ENCODE data around the gene ZBTB21.
"Not testable (repeated sequence)": the region's sequence is repeated elsewhere in the genome, so short reads cannot be mapped to it uniquely, and the experiment has no call there.

The ZBTB21 gene

GRCh38 chr21:41970751-41971653 is 39.2 kb downstream of the ZBTB21 start:
- CTCF ChIA-PET, result no interaction called here
- Mint-ChIP-seq H3K36me3 (no peaks in the 10 kb centered on the region), H3K27ac (no peak overlapping the region), H3K27me3 (peaks cover 8% of the 10 kb centered on the region), H3K9me3 (peaks cover 4% of the 10 kb centered on the region), H3K4me1 (peaks cover 20% of the 10 kb centered on the region), H3K4me3 (no peak overlapping the region)
- no peak for DNase-seq

- CTCF ChIA-PET, result no interaction called here
- H3K4me3 Mint-ChIP-seq, result no peak overlapping the region
- no peak overlapping the region for H3K27ac Mint-ChIP-seq
- H3K27me3 Mint-ChIP-seq, result peaks cover 15% of the 10 kb centered on the region
- peaks cover 4% of the 10 kb centered on the region for H3K9me3 Mint-ChIP-seq
- H3K4me1 Mint-ChIP-seq, result peaks cover 18% of the 10 kb centered on the region
- DNase-seq, result no peak
- H3K36me3 Mint-ChIP-seq, result no peaks in the 10 kb centered on the region
These were observed 40.1 kb downstream of the ZBTB21 start for GRCh38 chr21:41970106-41970391.

- Mint-ChIP-seq H3K27me3 (peaks cover 35% of the 10 kb centered on the region), H3K27ac (no peak overlapping the region), H3K4me3 (no peak overlapping the region), H3K4me1 (no peaks in the 10 kb centered on the region), H3K36me3 (no peaks in the 10 kb centered on the region), H3K9me3 (peaks cover 1% of the 10 kb centered on the region)
- DNase-seq, result no peak
- CTCF ChIA-PET, result no interaction called here
These were observed 42.5 kb downstream of the ZBTB21 start for GRCh38 chr21:41967708-41968107.

GRCh38 chr21:41966872-41967621 is 43.1 kb downstream of the ZBTB21 start:
- Mint-ChIP-seq H3K36me3 (no peaks in the 10 kb centered on the region), H3K4me1 (no peaks in the 10 kb centered on the region), H3K27me3 (peaks cover 42% of the 10 kb centered on the region), H3K9me3 (no peaks in the 10 kb centered on the region), H3K4me3 (no peak overlapping the region), H3K27ac (no peak overlapping the region)
- no peak for DNase-seq
- CTCF ChIA-PET, result interaction anchor here (0.6 kb wide), 1 partner anchor 71 kb away, joined by 3 read pairs; no protein-coding TSS in a partner anchor

- Mint-ChIP-seq H3K4me3 (no peak overlapping the region), H3K27ac (no peak overlapping the region), H3K9me3 (no peaks in the 10 kb centered on the region), H3K27me3 (peaks cover 50% of the 10 kb centered on the region), H3K4me1 (peaks cover 3% of the 10 kb centered on the region), H3K36me3 (no peaks in the 10 kb centered on the region)
- CTCF ChIA-PET, result interaction anchor here (0.6 kb wide), 1 partner anchor 70 kb away, joined by 3 read pairs; no protein-coding TSS in a partner anchor
- no peak for DNase-seq
These were observed 43.9 kb downstream of the ZBTB21 start for GRCh38 chr21:41966041-41966833.

GRCh38 chr21:41965461-41966013 is 44.6 kb downstream of the ZBTB21 start:
- H3K36me3 Mint-ChIP-seq, result no peaks in the 10 kb centered on the region
- H3K27ac Mint-ChIP-seq, result no peak overlapping the region
- no peak overlapping the region for H3K4me3 Mint-ChIP-seq
- DNase-seq, result no peak
- CTCF ChIA-PET, result no interaction called here
- H3K27me3 Mint-ChIP-seq, result peaks cover 53% of the 10 kb centered on the region
- no peaks in the 10 kb centered on the region for H3K9me3 Mint-ChIP-seq
- peaks cover 3% of the 10 kb centered on the region for H3K4me1 Mint-ChIP-seq

GRCh38 chr21:41965045-41965444 is 45.1 kb downstream of the ZBTB21 start:
- no peak for DNase-seq

GRCh38 chr21:41964171-41964570 is 46.0 kb downstream of the ZBTB21 start:
- Mint-ChIP-seq H3K4me1 (peaks cover 3% of the 10 kb centered on the region), H3K36me3 (no peaks in the 10 kb centered on the region), H3K4me3 (no peak overlapping the region), H3K9me3 (no peaks in the 10 kb centered on the region), H3K27me3 (peaks cover 57% of the 10 kb centered on the region), H3K27ac (no peak overlapping the region)
- DNase-seq, result no peak
- CTCF ChIA-PET, result no interaction called here

More at GRCh38 chr21:41965045-41965444, 45.1 kb downstream of the ZBTB21 start:
- Mint-ChIP-seq H3K27ac (no peak overlapping the region), H3K36me3 (no peaks in the 10 kb centered on the region), H3K27me3 (peaks cover 57% of the 10 kb centered on the region), H3K9me3 (no peaks in the 10 kb centered on the region), H3K4me3 (no peak overlapping the region), H3K4me1 (peaks cover 3% of the 10 kb centered on the region)
- CTCF ChIA-PET, result no interaction called here

- CTCF ChIA-PET, result interaction anchor here (0.7 kb wide), 1 partner anchor 286 kb away, joined by 3 read pairs; no protein-coding TSS in a partner anchor
- Mint-ChIP-seq H3K36me3 (no peaks in the 10 kb centered on the region), H3K4me3 (no peak overlapping the region), H3K4me1 (peaks cover 3% of the 10 kb centered on the region), H3K9me3 (no peaks in the 10 kb centered on the region), H3K27ac (no peak overlapping the region), H3K27me3 (peaks cover 63% of the 10 kb centered on the region)
- DNase-seq, result no peak
These were observed 47.7 kb downstream of the ZBTB21 start for GRCh38 chr21:41962425-41962966.

GRCh38 chr21:41961753-41962152 is 48.4 kb downstream of the ZBTB21 start:
- Mint-ChIP-seq H3K4me1 (peaks cover 3% of the 10 kb centered on the region), H3K27me3 (peaks cover 62% of the 10 kb centered on the region), H3K27ac (no peak overlapping the region), H3K4me3 (no peak overlapping the region), H3K9me3 (no peaks in the 10 kb centered on the region), H3K36me3 (no peaks in the 10 kb centered on the region)
- CTCF ChIA-PET, result interaction anchor here (0.7 to 1.2 kb wide), 3 partner anchors 9 to 145 kb away, joined by 3 to 7 read pairs (median 3); no protein-coding TSS in a partner anchor
- no peak for DNase-seq

- H3K4me1 Mint-ChIP-seq, result peaks cover 3% of the 10 kb centered on the region
- no peaks in the 10 kb centered on the region for H3K9me3 Mint-ChIP-seq
- no peak overlapping the region for H3K27ac Mint-ChIP-seq
- CTCF ChIA-PET, result interaction anchor here (0.7 to 1.2 kb wide), 3 partner anchors 9 to 145 kb away, joined by 3 to 7 read pairs (median 3); no protein-coding TSS in a partner anchor
- H3K4me3 Mint-ChIP-seq, result no peak overlapping the region
- H3K36me3 Mint-ChIP-seq, result no peaks in the 10 kb centered on the region
- DNase-seq, result no peak
- peaks cover 62% of the 10 kb centered on the region for H3K27me3 Mint-ChIP-seq
These were observed 48.9 kb downstream of the ZBTB21 start for GRCh38 chr21:41961282-41961701.

GRCh38 chr21:41960386-41960785 is 49.8 kb downstream of the ZBTB21 start:
- Mint-ChIP-seq H3K9me3 (no peaks in the 10 kb centered on the region), H3K4me3 (no peak overlapping the region), H3K36me3 (no peaks in the 10 kb centered on the region), H3K27me3 (peaks cover 61% of the 10 kb centered on the region), H3K4me1 (peaks cover 3% of the 10 kb centered on the region), H3K27ac (no peak overlapping the region)
- CTCF ChIA-PET, result interaction anchor here (1.2 kb wide), 1 partner anchor 144 kb away, joined by 3 read pairs; no protein-coding TSS in a partner anchor
- DNase-seq, result no peak

GRCh38 chr21:41959697-41960096 is 50.5 kb downstream of the ZBTB21 start:
- H3K4me1 Mint-ChIP-seq, H3K36me3 Mint-ChIP-seq, CTCF ChIA-PET, H3K4me3 Mint-ChIP-seq, DNase-seq, H3K27ac Mint-ChIP-seq, H3K9me3 Mint-ChIP-seq: not testable (repeated sequence)
- peaks cover 55% of the 10 kb centered on the region for H3K27me3 Mint-ChIP-seq

Data from activated naive CD4-positive, alpha-beta T cell treated with anti-CD3 and anti-CD28 coated beads, Interleukin-2, amount 10 ng/mL, durations not matched to agents 7 days and 5 days (primary cell).